Stimulated activated CD4-positive, alpha-beta T cell treated with anti-CD3 and anti-CD28 coated beads, Interleukin-4, amount 100 ng/mL, for 4 hours (primary cell): Measurements from ENCODE around the gene LIPK.

ENCODE experiments used
- DNase-seq, 2 experiments: peaks; one replicate each; pipeline ENCODE4 v3.0.0-alpha.2; 2020

The LIPK gene

DNA sequence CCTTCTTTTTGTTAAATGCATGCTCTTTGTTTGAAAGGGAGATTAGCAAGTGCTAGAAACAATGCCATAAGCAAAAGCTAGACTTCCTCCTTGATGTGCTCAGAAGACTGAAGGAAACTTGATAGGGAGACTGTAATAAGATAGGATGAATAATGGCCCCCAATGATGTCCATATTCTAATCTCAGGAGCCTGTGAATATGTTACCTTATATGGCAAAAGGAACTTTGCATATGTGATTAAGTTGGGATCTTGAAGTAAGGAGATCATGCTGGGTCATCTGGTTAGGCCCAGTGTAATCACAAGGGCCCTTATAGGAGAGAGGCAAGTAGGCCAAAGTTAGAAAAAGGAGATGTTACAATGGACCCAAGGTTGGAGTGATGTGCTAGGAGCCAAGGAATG lies 82.9 kb downstream of the LIPK start:
- DNase-seq: no peak

DNA sequence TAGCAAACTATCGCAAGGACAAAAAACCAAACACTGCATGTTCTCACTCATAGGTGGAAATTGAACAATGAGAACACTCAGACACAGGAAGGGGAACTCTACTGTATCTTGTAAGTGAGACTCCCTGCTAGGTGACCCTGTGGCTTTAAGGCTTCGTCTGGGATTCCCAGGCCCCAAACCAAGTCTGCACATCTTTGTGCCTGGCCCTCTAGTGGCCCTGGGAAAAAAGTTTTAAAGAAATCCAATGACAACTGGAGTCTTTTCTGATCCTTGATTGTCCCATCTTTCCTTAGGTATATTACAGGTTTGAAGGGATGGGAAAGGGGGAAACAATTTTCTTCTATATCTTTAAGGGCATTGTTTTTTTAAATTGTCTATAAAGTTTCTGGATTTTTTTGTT lies 85.9 kb downstream of the LIPK start:
- no peak for DNase-seq

GRCh38 chr10:88792661-88793060 lies 86.6 kb downstream of the LIPK start:
- DNase-seq: no peak

DNA sequence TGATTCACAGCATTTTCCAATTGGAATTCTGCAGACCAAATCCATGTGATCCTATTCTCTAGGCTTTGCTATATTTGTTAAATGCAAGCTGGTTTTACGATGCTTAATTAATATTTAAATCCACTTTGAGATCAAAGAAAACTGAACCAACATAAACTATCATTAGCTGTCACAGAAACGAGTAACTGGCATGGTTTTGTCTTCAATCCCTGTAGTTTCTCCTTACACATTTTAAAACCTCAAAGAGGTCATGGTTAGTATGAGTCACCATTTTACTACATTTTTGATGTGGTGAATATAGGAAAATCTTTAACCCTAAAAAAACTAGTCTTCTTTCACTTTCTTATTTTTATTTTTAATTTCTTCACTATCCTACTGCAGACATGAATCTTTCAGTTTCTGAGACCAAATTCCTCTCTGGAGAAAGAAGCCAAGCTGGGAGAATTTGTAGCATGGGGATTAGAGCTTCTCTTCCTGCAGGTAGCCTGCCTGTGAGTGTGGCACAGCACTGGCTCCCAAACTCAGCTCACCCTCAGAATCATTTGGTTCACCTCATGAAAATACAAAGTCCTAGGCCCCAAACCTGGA lies 87.8 kb downstream of the LIPK start:
- no peak for DNase-seq

DNA sequence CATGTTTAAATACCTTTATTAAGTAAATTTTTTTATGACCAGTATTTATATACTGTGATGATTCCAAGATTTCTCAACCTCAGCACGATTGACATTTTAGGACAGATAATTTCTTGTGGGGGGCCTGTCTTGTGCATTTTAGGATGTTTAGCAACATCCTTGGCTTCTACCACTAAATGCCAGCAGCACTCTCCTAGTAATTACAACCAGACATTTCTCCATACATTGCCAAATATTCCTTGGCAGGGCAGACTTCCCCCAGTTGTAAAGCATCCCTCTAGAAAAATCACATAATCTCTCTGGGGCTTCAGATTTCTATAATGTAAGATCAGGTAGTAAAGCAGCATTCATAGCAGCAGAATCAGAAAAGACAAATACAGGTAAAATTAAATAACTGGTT lies 88.7 kb downstream of the LIPK start:
- DNase-seq: no peak

DNA sequence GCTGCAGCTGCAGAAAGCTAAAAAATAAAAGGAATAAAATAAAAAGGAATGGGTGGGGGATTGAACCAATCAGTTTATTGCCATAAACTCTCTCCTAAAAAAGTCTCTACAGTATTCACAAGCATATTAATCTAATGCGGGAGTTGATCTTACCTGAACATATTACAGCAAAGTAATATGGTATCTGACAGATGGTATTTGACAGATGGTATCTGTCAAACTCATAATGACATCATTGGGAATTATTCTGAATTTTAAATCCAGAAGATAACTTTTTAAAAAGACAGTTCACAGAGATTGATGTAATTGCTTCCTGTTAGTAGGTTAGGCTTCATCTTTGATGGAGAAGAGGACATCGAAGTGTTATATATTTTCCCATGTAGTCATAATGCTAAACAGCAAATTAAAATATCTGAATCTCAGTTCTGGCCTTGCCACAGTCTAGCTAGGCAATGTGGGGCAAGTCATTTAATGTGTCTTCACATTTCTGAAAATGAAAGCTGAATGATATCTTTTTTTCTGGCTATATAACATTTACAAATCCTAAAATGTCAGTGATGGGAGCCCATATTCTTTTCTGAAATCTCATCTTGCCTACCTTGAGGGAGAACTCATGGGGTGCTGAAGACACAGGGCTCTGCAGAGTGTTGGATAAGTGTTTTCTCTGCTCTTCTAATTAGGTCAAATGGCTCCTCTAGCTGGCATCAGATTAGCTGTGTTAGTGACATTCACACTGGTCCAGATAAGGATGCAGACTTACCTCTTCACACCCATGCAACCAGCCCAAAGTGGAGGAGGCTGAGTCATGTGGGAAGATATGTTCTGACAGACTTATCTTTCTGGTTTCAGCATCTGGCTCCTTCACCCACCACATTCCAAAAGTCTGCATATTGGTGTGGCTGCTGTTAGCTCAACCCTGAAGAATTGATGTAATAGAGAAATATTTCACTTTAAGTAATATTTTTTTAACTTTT lies 94.4 kb downstream of the LIPK start:
- DNase-seq: no peak
